ENCODE measurements around the gene NMB.

NMB gene

DNA sequence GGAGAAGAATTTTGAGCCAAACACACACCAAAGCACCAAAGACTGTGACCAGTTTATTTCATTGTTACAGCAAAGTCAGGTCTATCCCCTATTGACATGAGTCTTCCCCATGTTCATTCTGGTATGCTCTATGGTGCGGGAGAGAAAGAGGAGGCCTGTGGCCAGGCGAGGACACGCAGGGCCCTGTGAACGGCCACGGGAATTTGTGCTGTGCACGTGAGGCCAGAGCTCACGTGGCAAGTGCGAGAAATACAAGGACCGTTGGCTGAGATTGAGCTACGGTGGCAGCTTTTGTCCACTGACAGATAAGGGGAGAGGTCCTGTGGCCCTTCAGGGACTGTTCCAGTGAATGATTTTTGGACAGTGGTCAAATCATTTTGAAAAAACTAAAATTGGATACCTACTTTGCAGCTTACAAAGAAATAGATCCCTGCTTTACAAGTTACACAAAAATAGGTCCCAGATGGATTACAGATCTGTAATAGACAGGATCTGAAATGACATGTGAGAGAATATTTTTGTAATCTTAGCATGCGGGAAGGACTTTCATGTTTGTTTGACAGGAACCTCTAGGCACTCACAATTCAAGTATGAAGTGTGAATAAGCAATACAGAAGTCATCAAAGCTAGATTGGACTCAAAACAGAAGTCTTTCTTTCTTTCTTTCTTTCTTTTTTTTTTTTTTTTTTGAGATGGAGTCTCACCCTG lies 48.0 kb downstream of the NMB start:
- DNase-seq, result no peak

DNA sequence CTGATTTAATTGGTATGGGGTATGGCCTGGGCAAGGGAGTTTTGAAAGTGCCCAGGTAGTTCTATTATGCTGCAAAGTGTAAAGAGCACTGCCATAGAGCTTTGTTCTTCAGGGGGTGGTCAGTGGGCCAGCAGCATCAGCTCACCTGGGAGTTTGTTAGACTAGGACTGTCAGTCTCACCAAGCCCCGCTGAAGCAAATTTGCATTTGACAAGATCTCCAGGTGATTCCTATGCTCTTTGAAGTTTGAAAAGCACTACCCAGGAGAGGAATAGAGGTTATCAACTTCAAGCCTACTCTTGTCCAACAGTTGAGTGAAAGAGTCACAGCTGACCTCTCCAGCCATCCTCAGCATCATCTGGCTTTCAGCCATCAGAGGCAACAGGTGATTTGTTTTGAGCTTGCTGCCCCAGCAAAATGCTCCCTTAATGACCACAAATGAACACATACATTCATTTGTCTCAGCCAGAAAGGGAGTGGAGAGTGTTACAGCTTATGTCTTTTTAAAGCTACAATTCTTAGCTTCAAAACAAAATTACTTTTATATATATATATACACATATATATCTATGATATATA lies 49.2 kb downstream of the NMB start:
- DNase-seq, result no peak

DNA sequence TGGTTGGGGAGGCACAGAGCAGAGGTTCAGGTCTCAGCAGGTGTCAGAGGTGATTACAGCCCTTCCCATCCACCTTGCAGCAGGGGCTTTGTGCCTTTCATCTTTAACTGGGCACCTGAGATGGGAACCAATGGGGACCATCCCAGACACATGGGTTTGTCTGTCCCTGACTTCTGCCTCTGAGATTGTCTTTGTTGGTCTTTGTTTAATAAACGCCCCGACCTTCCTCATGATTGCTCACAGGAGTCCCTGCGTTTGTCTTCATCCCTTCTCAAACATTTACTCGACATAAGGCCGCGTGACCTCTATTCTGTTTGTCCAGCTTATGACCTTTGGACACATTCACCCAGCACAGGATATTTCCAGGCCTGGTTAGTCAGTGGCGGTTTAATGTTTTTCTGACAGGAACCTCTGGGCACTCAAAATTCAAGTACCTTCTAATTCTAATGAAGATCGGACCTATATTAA lies 51.3 kb downstream of the NMB start:
- no peak for DNase-seq

DNA sequence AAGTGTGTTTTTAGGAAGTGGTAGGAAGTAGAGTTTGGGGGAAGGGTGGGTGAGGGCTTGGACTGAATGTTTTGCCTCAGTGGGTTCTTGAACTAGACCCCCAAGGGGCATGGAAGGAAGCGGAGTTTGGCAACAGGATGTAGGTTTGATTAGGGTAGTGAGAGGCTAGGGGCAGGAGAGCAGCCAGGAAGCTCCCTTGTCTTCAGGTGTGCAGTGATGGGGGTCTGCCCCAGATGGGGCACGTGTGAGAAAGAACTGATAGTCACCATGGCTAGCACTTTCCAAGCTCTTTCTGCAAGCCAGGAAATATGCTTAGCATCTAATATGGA lies 52.5 kb downstream of the NMB start:
- DNase-seq, result no peak
